ENCODE measurements around the gene LIPC.

DNA sequence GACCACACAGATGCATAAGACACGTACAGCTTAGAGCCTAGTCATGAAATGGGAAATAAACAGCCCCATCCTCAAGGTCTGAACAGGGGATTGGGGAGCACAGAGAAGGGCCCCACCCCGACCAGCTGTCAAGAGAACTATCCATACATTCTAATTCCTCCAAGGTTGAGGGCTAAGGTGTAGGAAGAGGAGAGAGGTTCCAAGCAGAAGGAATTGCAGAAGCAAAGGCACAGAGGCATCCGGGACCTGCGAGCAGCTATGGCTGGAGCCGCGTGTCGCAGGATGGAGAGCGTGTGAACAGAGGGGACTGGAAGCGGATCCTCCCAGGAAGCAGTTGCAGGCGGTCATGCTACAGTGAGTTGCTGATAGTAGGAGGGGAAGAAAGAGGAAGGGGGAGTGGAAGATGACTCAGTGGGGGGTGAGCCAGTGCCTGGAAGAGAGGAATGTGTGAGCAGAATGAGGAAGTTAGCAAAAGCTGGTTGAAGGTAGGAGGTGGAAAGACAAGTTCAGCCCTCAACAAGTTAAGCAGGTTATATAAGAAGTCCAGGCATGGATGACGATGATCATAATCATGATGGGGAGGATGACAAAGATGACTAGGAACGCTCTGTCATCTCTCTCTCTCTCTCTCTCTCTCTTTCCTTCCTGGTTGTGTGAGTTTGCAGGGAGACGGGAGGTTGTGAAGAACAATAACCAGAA, 89.7 kb downstream of the LIPC start:
- TF ChIP-seq EZH2 (IDR thresholded peaks at IDR 0.05; ENCODE audit: insufficient read depth, poor library complexity, severe bottlenecking) (no peak), EZH2phosphoT487 (IDR thresholded peaks at IDR 0.05; ENCODE audit: insufficient read depth, low read depth) (no peak)

All from GM23248 (cell line).